ENCODE data around the gene INAFM1. TPM values are rescaled to one million over a fixed set of nuclear protein-coding genes. Genes with fewer than 3 reads are reported as not detected.

The INAFM1 gene
- total and polyA plus RNA-seq, 9 of the 15 experiments (the other 6 are each of a cell fraction or from before 2014, with no cell fraction given): 0.71 to 30.9 (median 3.1) TPM

GRCh38 chr19:47227352-47228167 is 47.1 kb upstream of the INAFM1 start (continued):
- TF ChIP-seq, protein P1, sequence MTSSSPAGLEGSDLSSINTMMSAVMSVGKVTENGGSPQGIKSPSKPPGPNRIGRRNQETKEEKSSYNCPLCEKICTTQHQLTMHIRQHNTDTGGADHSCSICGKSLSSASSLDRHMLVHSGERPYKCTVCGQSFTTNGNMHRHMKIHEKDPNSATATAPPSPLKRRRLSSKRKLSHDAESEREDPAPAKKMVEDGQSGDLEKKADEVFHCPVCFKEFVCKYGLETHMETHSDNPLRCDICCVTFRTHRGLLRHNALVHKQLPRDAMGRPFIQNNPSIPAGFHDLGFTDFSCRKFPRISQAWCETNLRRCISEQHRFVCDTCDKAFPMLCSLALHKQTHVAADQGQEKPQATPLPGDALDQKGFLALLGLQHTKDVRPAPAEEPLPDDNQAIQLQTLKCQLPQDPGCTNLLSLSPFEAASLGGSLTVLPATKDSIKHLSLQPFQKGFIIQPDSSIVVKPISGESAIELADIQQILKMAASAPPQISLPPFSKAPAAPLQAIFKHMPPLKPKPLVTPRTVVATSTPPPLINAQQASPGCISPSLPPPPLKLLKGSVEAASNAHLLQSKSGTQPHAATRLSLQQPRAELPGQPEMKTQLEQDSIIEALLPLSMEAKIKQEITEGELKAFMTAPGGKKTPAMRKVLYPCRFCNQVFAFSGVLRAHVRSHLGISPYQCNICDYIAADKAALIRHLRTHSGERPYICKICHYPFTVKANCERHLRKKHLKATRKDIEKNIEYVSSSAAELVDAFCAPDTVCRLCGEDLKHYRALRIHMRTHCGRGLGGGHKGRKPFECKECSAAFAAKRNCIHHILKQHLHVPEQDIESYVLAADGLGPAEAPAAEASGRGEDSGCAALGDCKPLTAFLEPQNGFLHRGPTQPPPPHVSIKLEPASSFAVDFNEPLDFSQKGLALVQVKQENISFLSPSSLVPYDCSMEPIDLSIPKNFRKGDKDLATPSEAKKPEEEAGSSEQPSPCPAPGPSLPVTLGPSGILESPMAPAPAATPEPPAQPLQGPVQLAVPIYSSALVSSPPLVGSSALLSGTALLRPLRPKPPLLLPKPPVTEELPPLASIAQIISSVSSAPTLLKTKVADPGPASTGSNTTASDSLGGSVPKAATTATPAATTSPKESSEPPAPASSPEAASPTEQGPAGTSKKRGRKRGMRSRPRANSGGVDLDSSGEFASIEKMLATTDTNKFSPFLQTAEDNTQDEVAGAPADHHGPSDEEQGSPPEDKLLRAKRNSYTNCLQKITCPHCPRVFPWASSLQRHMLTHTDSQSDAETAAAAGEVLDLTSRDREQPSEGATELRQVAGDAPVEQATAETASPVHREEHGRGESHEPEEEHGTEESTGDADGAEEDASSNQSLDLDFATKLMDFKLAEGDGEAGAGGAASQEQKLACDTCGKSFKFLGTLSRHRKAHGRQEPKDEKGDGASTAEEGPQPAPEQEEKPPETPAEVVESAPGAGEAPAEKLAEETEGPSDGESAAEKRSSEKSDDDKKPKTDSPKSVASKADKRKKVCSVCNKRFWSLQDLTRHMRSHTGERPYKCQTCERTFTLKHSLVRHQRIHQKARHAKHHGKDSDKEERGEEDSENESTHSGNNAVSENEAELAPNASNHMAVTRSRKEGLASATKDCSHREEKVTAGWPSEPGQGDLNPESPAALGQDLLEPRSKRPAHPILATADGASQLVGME (CRISPR knock-in tag; IDR thresholded peaks at IDR 0.05): no peak
- TF ChIP-seq, protein P2, sequence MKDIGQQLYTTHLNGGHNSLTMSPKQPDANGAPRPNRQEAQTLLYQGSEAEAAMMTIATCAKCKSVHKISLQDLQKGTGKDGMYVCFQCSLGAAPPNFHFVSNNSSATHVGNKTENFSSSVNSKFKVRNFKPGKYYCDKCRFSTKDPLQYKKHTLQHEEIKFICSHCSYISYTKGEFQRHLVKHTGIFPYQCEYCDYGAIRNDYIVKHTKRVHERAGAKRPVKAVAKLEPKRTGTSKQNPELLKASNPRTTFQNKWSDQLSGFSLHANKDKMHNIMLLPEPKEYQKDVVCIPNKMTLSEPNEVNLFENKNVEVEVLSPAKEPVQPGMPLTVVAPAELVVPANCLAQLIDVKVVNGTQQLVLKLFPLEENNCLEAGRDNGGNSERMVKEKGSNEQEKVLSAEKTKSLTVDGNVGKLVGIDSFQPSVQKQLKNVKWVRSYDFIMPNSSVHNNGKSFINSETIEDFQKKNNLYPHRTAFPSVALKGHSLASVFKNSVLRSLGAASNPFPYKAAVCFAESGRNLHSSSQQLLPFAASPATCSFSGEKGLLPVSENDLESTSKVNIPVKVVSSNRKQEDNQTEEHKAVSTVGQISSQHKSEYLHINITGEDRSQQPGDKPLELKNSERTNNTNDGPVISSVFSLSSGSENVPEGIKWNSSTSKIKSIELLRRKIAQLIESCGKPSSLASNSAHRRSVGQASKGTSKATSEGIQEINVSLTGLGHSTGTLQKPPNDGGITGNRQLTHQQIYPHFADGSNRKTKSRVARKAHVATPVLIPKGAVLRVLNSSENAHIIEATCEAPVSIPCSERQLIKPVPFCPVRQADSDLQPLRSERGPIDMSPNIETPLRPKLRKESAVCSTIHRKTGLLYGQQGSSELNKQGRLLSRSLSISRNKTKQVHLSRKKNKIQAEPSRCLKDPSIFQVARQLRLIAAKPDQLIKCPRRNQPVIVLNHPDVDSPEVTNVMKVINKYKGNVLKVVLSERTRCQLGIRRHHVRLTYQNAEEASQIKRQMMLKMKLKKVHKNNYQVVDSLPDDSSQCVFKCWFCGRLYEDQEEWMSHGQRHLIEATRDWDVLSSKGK (CRISPR knock-in tag; IDR thresholded peaks at IDR 0.05): no peak
- TF ChIP-seq TEAD4 (IDR thresholded peaks at IDR 0.05; ENCODE audit: low read length): peak; percentile 29; the same call in 1 of the 2 replicates
- no peak for TF ChIP-seq TEAD4 (CRISPR knock-in tag; IDR thresholded peaks at IDR 0.05; ENCODE audit: borderline replicate concordance)
- TF ChIP-seq CCNT2 (IDR thresholded peaks at IDR 0.05; ENCODE audit: borderline replicate concordance, extremely low read depth, insufficient read length, low read depth, low read length): peak; percentile 52
- TF ChIP-seq, protein P3, sequence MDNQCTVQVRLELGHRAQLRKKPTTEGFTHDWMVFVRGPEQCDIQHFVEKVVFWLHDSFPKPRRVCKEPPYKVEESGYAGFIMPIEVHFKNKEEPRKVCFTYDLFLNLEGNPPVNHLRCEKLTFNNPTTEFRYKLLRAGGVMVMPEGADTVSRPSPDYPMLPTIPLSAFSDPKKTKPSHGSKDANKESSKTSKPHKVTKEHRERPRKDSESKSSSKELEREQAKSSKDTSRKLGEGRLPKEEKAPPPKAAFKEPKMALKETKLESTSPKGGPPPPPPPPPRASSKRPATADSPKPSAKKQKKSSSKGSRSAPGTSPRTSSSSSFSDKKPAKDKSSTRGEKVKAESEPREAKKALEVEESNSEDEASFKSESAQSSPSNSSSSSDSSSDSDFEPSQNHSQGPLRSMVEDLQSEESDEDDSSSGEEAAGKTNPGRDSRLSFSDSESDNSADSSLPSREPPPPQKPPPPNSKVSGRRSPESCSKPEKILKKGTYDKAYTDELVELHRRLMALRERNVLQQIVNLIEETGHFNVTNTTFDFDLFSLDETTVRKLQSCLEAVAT (IDR thresholded peaks at IDR 0.05): peak; percentile 36 to 72; a peak in 3 of 4 replicates
- TF ChIP-seq ELK1 (CRISPR knock-in tag; IDR thresholded peaks at IDR 0.05): no peak
- no peak for TF ChIP-seq SNRNP70 (optimal IDR thresholded peaks at IDR 0.05; ENCODE audit: low read depth, low read length)
- TF ChIP-seq ZNF121 (CRISPR knock-in tag; conservative IDR thresholded peaks at IDR 0.05): no peak
- TF ChIP-seq TAF1 (IDR thresholded peaks at IDR 0.05; ENCODE audit: control insufficient read depth, extremely low read depth, insufficient read depth, low read length, severe bottlenecking): peak; percentile 62
- no peak for TF ChIP-seq PTTG1 (tag; IDR thresholded peaks at IDR 0.05; ENCODE audit: low read depth)
- peak; percentile 72; the same call in 1 of the 2 replicates for TF ChIP-seq SMARCE1 (IDR thresholded peaks at IDR 0.05)
- peak in 1 of 2 experiments; percentile 69; a peak in 2 of 4 replicates for TF ChIP-seq FOXK2 (conservative IDR thresholded peaks at IDR 0.05 in 1 of 2, IDR thresholded peaks at IDR 0.05 in 1 of 2; ENCODE audit: low read depth in 2 of 2)
- TF ChIP-seq BMI1 (IDR thresholded peaks at IDR 0.05; ENCODE audit: low read length): no peak

Measured in K562 (cell line).